NCI-H526 (cell line): ENCODE results near the gene MALAT1.
A peak's percentile ranks its signal among the peaks of the same experiment; 100 is the strongest.
"Not testable (repeated sequence)": the region's sequence is repeated elsewhere in the genome, so short reads cannot be mapped to it uniquely, and the experiment has no call there.

Experiments used
- DNase-seq, 2 experiments: peaks; one replicate each; lab custom pipeline; 2025; lab: John Stamatoyannopoulos, UW

Gene MALAT1

GRCh38 chr11:65521777-65522521, 23.1 kb downstream of the MALAT1 start:
- DNase-seq, result not testable (repeated sequence)

- not testable (repeated sequence) for DNase-seq
Observed at GRCh38 chr11:65522718-65523630, 24.1 kb downstream of the MALAT1 start.

GRCh38 chr11:65523631-65523968, 24.8 kb downstream of the MALAT1 start:
- not testable (repeated sequence) for DNase-seq

- DNase-seq, result peak in 1 of 2 experiments; percentile 58
Observed at GRCh38 chr11:65524014-65524740, 25.3 kb downstream of the MALAT1 start.

GRCh38 chr11:65524741-65525545, 26.1 kb downstream of the MALAT1 start, which contains the start of gene SCYL1:
TSS of gene SCYL1 (plus strand) at chr11:65525083. CDS start at chr11:65525154, 71 bp downstream.
- DNase-seq, result peak; percentile 29 to 83

GRCh38 chr11:65525546-65526480, 27.0 kb downstream of the MALAT1 start:
- peak in 1 of 2 experiments; percentile 60 for DNase-seq

- no peak for DNase-seq
Observed at GRCh38 chr11:65526744-65527143, 27.9 kb downstream of the MALAT1 start.

- DNase-seq, result no peak
Observed at GRCh38 chr11:65528819-65529350, 30.0 kb downstream of the MALAT1 start.

- no peak for DNase-seq
Observed at GRCh38 chr11:65529475-65530156, 30.8 kb downstream of the MALAT1 start.

GRCh38 chr11:65530157-65530496, 31.3 kb downstream of the MALAT1 start:
- peak; percentile 9 to 46 for DNase-seq

- DNase-seq, result no peak
Observed at GRCh38 chr11:65532388-65533064, 33.7 kb downstream of the MALAT1 start.

- no peak for DNase-seq
Observed at GRCh38 chr11:65535102-65535501, 36.3 kb downstream of the MALAT1 start.

GRCh38 chr11:65536412-65537295, 37.8 kb downstream of the MALAT1 start:
- DNase-seq, result no peak

- DNase-seq, result no peak
Observed at GRCh38 chr11:65537296-65537597, 38.4 kb downstream of the MALAT1 start.

GRCh38 chr11:65537620-65538231, 38.9 kb downstream of the MALAT1 start:
- DNase-seq, result no peak

- no peak for DNase-seq
Observed at GRCh38 chr11:65538232-65538914, 39.5 kb downstream of the MALAT1 start.
